ENCODE data around the gene DAPP1.
"Not testable (repeated sequence)": the region's sequence is repeated elsewhere in the genome, so short reads cannot be mapped to it uniquely, and the experiment has no call there.

The DAPP1 gene

DNA sequence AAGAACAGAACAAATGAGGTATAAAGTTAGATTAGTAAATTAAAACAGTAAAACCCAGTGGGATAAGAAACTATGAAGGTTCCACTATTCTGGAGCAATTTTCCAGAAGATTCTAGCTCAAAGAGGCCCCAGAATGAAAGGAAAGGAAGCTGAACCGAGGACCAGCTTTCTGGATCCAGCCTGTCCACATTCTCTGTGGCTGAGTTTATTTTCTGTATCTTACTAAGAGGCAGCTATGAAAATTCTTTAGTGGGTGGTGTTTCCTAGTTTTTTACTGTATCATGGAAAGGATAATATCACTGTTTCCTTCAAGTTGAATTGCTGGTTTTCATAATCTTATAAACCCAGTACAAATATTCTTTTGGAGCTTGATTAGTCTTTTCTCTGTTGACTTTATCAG is 11.8 kb downstream of the DAPP1 start:
- TF ChIP-seq, protein P1, sequence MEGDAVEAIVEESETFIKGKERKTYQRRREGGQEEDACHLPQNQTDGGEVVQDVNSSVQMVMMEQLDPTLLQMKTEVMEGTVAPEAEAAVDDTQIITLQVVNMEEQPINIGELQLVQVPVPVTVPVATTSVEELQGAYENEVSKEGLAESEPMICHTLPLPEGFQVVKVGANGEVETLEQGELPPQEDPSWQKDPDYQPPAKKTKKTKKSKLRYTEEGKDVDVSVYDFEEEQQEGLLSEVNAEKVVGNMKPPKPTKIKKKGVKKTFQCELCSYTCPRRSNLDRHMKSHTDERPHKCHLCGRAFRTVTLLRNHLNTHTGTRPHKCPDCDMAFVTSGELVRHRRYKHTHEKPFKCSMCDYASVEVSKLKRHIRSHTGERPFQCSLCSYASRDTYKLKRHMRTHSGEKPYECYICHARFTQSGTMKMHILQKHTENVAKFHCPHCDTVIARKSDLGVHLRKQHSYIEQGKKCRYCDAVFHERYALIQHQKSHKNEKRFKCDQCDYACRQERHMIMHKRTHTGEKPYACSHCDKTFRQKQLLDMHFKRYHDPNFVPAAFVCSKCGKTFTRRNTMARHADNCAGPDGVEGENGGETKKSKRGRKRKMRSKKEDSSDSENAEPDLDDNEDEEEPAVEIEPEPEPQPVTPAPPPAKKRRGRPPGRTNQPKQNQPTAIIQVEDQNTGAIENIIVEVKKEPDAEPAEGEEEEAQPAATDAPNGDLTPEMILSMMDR (IDR thresholded peaks at IDR 0.05): no peak
- Histone ChIP-seq H3K9me3 (no peaks in the 10 kb centered on the region), H3K4me3 (ENCODE audit: low read depth in 1 of 2, low read length in 1 of 2) (no peak overlapping the region), H3K4me1 (ENCODE audit: control insufficient read depth in 1 of 2, insufficient read depth in 1 of 2, low read depth in 1 of 2, low read length in 1 of 2) (peaks cover 13 to 31% of the 10 kb centered on the region in 2 experiments), H3K36me3 (no peaks in the 10 kb centered on the region), H3K27ac (peak overlapping the region; percentile 19), H3K27me3 (no peaks in the 10 kb centered on the region)

DNA sequence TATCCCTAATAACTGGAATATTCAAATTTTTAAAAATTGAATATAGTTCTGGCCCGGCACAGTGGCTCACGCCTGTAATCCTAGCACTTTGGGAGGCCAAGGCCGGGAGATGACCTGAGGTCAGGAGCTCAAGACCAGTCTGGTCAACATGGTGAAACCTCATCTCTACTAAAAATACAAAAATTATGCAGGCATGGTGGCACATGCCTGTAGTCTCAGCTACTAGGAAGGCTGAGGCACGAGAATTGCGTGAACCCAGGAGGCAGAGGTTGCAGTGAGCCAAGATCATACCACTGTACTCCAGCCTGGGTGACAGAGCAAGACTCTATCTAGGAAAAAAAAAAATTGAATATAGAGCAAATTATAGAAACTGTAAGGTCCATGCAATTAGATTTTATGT is 13.4 kb downstream of the DAPP1 start:
- not testable (repeated sequence) for H3K36me3 ChIP-seq; H3K27me3 ChIP-seq; H3K9me3 ChIP-seq; H3K4me3 ChIP-seq (ENCODE audit: low read depth in 1 of 2, low read length in 1 of 2); H3K27ac ChIP-seq
- H3K4me1 ChIP-seq (ENCODE audit: control insufficient read depth in 1 of 2, insufficient read depth in 1 of 2, low read depth in 1 of 2, low read length in 1 of 2): peaks cover 8 to 21% of the 10 kb centered on the region in 2 experiments

DNA sequence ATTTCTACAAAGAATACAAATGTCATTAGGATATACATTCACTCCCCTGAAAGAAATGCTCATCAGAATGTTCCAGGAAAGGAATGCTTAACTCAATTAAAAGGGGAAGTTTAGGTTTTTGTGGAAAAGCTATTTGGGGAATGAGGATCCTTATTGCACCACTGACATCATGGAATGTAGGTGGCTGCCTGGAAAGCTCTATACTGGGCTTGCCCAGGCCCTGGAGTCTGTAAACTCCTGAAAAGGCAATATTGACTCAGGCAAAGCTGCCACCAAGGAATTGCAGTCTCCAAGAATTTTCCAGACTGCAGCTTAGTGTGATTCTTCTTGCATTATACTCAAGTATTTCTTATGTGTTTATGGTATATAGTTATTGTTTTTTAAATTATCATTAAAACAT is 15.7 kb downstream of the DAPP1 start:
- TF ChIP-seq, protein P1 (IDR thresholded peaks at IDR 0.05): no peak
- peaks cover 6 to 11% of the 10 kb centered on the region in 2 experiments for H3K4me1 ChIP-seq (ENCODE audit: control insufficient read depth in 1 of 2, insufficient read depth in 1 of 2, low read depth in 1 of 2, low read length in 1 of 2)
- H3K27ac ChIP-seq: no peak overlapping the region
- H3K9me3 ChIP-seq: no peaks in the 10 kb centered on the region
- H3K27me3 ChIP-seq: no peaks in the 10 kb centered on the region
- H3K36me3 ChIP-seq: peaks cover 23% of the 10 kb centered on the region
- no peak overlapping the region for H3K4me3 ChIP-seq (ENCODE audit: low read depth in 1 of 2, low read length in 1 of 2)

DNA sequence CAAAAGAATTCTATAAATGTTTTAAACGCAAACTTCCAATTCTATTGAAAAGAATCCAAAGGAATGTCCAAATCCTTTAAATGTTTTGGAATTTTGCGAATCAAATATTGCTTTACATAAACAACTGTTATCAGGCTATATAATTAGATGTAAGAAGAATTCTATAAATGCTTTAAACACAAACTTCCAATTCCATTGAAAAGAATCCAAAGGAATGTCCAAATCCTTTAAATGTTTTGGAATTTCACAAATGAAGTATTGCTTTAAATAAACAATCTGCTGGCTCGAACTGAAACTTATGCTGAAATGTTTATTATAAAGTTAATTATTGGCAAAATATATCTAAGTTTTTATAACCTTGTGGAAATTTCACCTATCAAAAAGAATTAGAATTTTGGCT is 16.1 kb downstream of the DAPP1 start:
- Histone ChIP-seq H3K27me3 (no peaks in the 10 kb centered on the region), H3K4me3 (ENCODE audit: low read depth in 1 of 2, low read length in 1 of 2) (no peak overlapping the region), H3K4me1 (ENCODE audit: control insufficient read depth in 1 of 2, insufficient read depth in 1 of 2, low read depth in 1 of 2, low read length in 1 of 2) (peaks cover 2 to 6% of the 10 kb centered on the region in 2 experiments), H3K27ac (no peak overlapping the region), H3K36me3 (peaks cover 28% of the 10 kb centered on the region), H3K9me3 (no peaks in the 10 kb centered on the region)
- TF ChIP-seq, protein P1 (IDR thresholded peaks at IDR 0.05): no peak

DNA sequence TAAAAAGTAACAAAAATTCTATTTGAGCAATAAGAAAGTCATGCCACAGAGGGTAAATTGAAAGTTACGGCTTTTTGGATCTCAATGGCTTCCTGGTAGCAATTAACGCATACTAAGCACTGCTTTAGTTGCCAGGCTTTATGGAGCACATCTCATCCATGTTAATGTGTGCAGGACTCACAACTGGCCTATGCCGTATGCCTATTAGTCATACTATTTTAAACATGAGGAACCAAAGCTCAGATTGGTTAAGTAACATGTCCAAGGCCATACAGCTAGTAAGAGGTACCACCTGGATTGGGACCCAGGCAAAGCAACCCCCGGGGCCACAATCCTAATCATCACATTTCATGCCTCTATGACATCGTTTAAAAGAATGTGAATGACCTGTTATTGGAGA is 17.1 kb downstream of the DAPP1 start:
- TF ChIP-seq, protein P1 (IDR thresholded peaks at IDR 0.05): no peak
- Histone ChIP-seq H3K27ac (peak overlapping the region; percentile 32), H3K4me1 (ENCODE audit: control insufficient read depth in 1 of 2, insufficient read depth in 1 of 2, low read depth in 1 of 2, low read length in 1 of 2) (no peaks in the 10 kb centered on the region), H3K9me3 (no peaks in the 10 kb centered on the region), H3K4me3 (ENCODE audit: low read depth in 1 of 2, low read length in 1 of 2) (no peak overlapping the region), H3K27me3 (no peaks in the 10 kb centered on the region), H3K36me3 (peaks cover 37% of the 10 kb centered on the region)

DNA sequence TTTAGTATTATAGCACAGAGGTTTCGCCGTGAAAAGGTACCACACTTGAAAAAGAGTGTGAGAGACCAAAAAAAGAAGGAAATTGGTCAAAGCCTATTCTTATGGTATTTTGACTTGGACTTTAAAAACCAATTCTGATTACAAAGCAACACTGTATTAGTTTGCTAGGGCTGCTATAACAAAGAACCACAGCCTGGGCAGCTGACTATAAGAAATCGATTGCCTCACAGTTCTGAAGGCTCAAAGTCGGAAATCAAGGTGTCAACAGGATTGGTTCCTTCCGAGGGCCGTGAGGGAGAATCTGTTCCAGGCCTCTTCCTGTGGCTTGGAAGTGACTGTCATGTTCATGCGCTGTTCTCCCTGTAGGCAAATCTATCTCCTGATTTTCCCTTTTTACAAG is 17.9 kb downstream of the DAPP1 start:
- H3K36me3 ChIP-seq: peaks cover 43% of the 10 kb centered on the region
- H3K4me3 ChIP-seq (ENCODE audit: low read depth in 1 of 2, low read length in 1 of 2): no peak overlapping the region
- H3K9me3 ChIP-seq: no peaks in the 10 kb centered on the region
- H3K4me1 ChIP-seq (ENCODE audit: control insufficient read depth in 1 of 2, insufficient read depth in 1 of 2, low read depth in 1 of 2, low read length in 1 of 2): no peaks in the 10 kb centered on the region
- TF ChIP-seq, protein P1 (IDR thresholded peaks at IDR 0.05): no peak
- H3K27ac ChIP-seq: no peak overlapping the region
- no peaks in the 10 kb centered on the region for H3K27me3 ChIP-seq
